NCI-H1694 treated with DMSO at 0.1 percent for 48 hours (cell line): ENCODE data around the gene CDCA4.

Experiments used
- DNase-seq: peaks from one replicate; lab custom pipeline; 2025; lab: John Stamatoyannopoulos, UW

CDCA4 gene

GRCh38 chr14:104975481-104976197 lies 45.2 kb downstream of the CDCA4 start:
- DNase-seq = peak; percentile 49

GRCh38 chr14:104974665-104975390 lies 46.1 kb downstream of the CDCA4 start:
- no peak for DNase-seq

GRCh38 chr14:104974146-104974541 lies 46.7 kb downstream of the CDCA4 start:
- DNase-seq = no peak

DNA sequence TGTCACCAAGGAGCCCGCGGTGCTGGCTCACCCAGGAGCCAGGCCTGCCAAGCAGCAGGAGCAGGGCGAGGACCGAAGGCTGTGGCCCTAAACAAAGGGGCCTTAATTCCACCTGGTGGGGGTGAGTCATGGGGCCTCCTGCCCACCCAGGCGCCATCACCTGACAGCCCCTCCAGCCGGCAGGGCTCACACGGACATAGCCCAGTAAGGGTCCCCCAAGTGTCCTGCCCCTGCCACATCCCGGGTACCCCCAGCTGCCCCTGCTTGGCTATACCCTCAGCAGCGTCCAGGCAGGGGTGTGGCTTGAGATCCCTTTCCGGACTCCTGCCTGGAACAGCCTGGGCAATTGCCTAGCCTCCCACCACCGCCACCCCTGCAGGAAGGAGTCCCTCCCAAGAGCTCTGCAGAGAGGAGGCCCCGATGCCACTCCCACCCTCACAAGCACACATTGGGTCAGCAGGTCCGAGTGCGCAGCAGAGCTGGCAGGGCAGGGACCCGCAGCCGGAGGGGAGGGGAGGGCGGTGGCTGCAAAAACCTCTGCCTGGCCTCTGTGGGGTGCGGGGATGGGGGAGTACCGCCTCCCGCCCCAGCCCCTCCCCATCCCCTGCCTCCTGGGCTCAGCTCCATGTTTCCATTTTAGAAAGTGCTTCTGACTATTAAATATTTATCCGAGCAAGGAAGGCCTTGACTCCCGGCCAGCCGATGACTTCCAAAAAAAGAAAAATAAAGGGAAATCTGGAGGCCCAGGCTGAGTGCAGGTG lies 47.3 kb downstream of the CDCA4 start:
- DNase-seq = no peak

DNA sequence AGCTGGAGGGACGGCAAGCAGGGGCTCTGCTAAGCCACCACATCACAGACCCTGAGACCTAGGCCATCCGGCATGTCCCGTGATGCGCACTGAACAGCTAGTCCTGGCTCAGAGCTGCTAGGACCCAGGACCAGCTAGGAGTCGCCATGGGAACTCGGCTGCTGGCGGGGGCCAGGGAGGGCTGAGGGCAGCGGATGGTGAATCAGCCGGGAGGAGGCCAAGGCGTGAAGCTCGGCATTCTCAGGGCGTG lies 47.8 kb downstream of the CDCA4 start:
- DNase-seq = no peak

- DNase-seq = no peak
These were observed 48.4 kb downstream of the CDCA4 start for GRCh38 chr14:104972301-104973134.

GRCh38 chr14:104971447-104972240 lies 49.2 kb downstream of the CDCA4 start:
- no peak for DNase-seq

- no peak for DNase-seq
These were observed 50.4 kb downstream of the CDCA4 start for GRCh38 chr14:104970231-104971068.

DNA sequence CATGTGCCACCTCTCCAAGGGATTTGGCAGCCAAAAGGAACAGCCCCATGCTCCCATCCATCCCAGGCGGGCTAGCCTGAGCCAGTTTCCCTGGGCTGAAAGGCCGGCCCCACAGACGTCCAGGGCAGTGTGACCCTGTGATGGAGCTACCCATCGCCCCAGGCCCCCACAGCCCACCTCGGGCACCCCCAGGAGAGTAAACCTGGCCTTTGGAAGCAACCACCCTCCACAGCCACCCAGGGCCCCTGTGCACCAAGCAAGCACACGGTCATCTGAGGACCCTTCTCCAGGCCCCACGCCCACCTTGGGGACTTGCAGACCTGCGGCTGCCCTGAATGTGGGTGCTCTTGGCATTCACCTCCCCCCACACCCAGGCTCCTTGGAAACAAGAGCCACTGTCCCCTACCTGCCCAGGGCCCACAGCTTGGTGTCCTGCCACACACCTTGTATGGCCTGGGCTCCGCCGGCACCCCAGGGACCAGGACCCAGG lies 51.1 kb downstream of the CDCA4 start:
- DNase-seq = no peak

DNA sequence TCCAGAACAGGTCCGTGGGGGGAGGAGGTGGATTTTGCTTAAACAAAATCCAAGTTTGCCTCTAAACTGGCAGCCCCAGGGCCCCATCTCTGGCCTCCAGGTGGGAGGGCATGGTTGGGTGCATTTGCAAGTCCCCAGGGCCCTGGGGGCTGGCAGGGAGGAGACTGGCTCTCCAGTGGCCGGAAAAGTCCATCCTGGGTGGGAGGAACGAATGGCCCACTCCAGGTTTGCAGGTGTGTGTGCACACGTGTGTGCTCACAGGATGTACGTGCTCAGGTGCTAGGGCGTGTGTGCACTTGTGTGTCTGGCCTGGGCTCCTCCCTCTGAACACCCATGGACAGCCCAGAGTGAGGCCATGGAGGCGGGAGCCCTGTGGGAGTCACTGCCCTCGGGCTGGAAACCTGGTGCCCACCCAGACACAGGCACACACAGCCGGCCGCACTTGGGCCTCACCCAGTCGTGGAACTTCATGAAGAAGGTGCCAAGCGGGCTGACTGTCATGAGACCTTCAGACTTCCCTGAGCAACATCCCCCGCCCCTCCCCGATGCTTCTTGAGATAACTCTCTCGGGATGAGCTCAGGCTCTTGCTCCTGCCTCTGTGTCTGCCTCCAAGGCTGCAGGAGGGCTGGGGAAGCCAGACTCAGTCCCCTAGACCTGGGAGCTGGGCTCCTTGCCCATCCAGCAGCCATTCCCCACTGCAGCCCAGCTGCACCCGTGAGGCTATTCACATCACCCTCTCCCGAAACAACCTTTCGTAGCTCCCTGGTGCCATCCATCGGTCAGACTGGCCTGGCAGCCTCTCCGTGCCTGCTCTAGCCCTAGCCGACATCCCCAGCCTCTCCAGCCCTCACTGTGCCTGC lies 52.1 kb downstream of the CDCA4 start:
- no peak for DNase-seq

DNA sequence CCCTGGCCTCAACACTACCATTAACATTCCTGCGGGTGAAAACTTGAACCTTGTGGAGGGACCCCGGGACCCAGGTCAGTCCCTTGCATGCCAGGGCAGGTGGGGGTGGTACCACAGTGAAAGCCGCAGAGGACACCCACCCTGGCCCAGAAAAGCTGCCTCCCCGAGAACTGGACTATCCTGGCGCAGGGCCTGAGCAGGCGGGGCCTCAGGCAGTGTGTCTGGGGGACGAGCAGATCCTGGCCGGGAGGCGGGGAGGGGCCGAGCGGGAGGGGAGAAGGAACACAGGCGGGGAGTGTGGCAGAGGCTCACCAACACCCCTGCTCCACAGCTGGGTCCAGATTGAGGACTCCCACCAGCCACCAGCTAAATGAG lies 52.7 kb downstream of the CDCA4 start:
- peak; percentile 27 for DNase-seq

DNA sequence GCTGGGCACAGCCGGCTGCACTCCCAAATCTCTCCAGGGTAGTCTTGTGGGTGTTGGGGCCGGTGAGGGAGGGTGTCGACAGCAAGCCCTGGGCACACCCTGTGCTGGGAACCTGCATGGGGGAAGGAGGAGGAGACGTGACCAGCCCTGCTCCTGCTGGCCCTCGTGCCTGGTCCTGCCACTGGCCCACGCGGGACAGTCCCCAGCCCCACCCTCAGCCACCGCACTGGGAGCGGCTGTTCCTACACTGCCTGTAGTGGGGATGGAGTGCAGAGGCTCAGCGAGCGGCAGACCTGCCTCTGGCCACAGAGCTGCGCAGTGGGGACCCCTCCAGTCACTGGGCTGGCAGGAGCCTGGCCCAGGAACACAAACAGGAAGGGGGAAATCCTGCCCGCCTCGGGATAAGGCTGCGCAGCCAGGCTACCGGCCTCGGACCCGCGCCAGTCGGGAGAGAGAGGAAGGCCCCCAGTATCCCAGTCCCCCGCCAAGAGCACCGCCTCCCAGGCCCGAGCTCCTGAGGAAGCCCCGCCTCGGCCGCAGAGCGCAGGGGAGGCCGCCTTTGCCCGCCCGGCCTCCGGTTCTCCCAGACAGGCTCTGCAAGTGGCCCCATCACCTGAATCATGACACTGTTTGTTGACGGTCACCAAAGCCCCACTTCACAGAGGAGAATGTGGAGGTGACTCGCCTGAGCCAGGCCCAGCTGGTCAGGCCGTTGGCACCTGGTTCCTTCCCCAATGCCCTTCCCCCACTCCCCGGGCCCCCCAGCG lies 53.3 kb downstream of the CDCA4 start:
- DNase-seq = no peak

- DNase-seq = no peak
These were observed 53.9 kb downstream of the CDCA4 start for GRCh38 chr14:104966981-104967385.

GRCh38 chr14:104966261-104966865 lies 54.5 kb downstream of the CDCA4 start:
- no peak for DNase-seq

- no peak for DNase-seq
These were observed 55.2 kb downstream of the CDCA4 start for GRCh38 chr14:104965561-104966231.

GRCh38 chr14:104964546-104964945 lies 56.3 kb downstream of the CDCA4 start:
- no peak for DNase-seq
